Thyroid gland (tissue), 4 donors: ENCODE results near the gene OGDH. TPM values are rescaled to one million over a fixed set of nuclear protein-coding genes. Genes with fewer than 3 reads are reported as not detected.
A peak's percentile ranks its signal among the peaks of the same experiment; 100 is the strongest.
"Not testable (repeated sequence)": the region's sequence is repeated elsewhere in the genome, so short reads cannot be mapped to it uniquely, and the experiment has no call there.

ENCODE experiments used
- DNase-seq, 2 donors: peaks; one replicate each; pipeline ENCODE4 v3.0.0-alpha.2; 2019
- H3K27ac ChIP-seq, 3 donors: fragments of 200-600 bp; sonication (generic); 1 replicate in 2 of 3; 2 replicates in 1 of 3; pipeline ENCODE4 v1.5.1; 2016 to 2019; ENCODE audit warnings: mild to moderate bottlenecking in 1 of 3, moderate library complexity in 1 of 3
- H3K27me3 ChIP-seq: fragments of 200-600 bp; sonication (generic); one replicate; pipeline ENCODE4 v1.5.1; 2019
- H3K36me3 ChIP-seq, 2 donors: fragments of 200-600 bp; sonication (generic); one replicate each; pipeline ENCODE4 v1.5.1; 2016 to 2019
- H3K4me1 ChIP-seq, 2 donors: fragments of 200-600 bp; sonication (generic); one replicate each; pipeline ENCODE4 v1.5.1; 2017 to 2019
- H3K4me3 ChIP-seq, 3 donors: fragments of 200-600 bp; sonication (generic); replicated peaks in 1 of 3; 1 replicate in 2 of 3; 2 replicates in 1 of 3; pipeline ENCODE4 v1.5.1; 2016; ENCODE audit warnings: mild to moderate bottlenecking in 1 of 3
- H3K9me3 ChIP-seq: fragments of 200-600 bp; sonication (generic); one replicate; pipeline ENCODE4 v1.5.1; 2017
- CTCF ChIP-seq, 6 experiments: fragments of 200-600 bp in 3 of 6; fragments of 450-650 bp in 3 of 6; sonication (generic) in 3 of 6; IDR thresholded peaks; one replicate each; pipeline ENCODE4 v1.5.1; 2016 to 2019; ENCODE audit warnings: antibody characterized with exemption in 6 of 6, mild to moderate bottlenecking in 2 of 6, inconsistent platforms in 1 of 6, moderate library complexity in 1 of 6
- POLR2A ChIP-seq, 2 donors: fragments of 450-650 bp; IDR thresholded peaks; one replicate each; pipeline ENCODE4 v1.6.1; 2017; ENCODE audit warnings: antibody characterized with exemption in 2 of 2, mild to moderate bottlenecking in 2 of 2, moderate library complexity in 1 of 2
- WGBS, 2 donors: methylation state at CpG; one replicate each; pipeline ENCODE4 v1.1.5; 2017; 5-methylcytosine and 5-hydroxymethylcytosine counted together
- intact Hi-C: fragments of 100-400 bp; cut with DNase I; formaldehyde crosslinking; loops from one replicate; pipeline ENCODE4 v1.15.1; 2023
- total RNA-seq, 4 donors: library from RNA; depleted of rRNA; stranded (reverse); fragments of >200 nt; gene quantifications; one replicate each; pipeline ENCODE4 v1.2.3, GENCODE V29; 2016

The OGDH gene
- total RNA-seq, 4 donors from 2014 or later: 108 to 325 (median 201) TPM

- H3K27me3 ChIP-seq: no peaks in the 10 kb centered on the region
- no peak for TF ChIP-seq POLR2A (IDR thresholded peaks at IDR 0.05)
- TF ChIP-seq CTCF (IDR thresholded peaks at IDR 0.05): no peak
- DNase-seq: no peak
- no peaks in the 10 kb centered on the region for H3K9me3 ChIP-seq
- peak overlapping the region in 1 of 3 donors; percentile 50 for H3K4me3 ChIP-seq
- H3K36me3 ChIP-seq: peaks cover 12 to 16% of the 10 kb centered on the region in 2 donors
- 95 to 96% methylated on average over 13 of the region's 13 CpGs for WGBS, 2 donors
- peaks cover 8 to 30% of the 10 kb centered on the region in 2 donors for H3K4me1 ChIP-seq
- intact Hi-C loops: no loop called here
- H3K27ac ChIP-seq: peak overlapping the region; percentile 94 to 98 (median 98)
Observed at GRCh38 chr7:44583146-44583865, 23.1 kb upstream of the OGDH start.

DNA sequence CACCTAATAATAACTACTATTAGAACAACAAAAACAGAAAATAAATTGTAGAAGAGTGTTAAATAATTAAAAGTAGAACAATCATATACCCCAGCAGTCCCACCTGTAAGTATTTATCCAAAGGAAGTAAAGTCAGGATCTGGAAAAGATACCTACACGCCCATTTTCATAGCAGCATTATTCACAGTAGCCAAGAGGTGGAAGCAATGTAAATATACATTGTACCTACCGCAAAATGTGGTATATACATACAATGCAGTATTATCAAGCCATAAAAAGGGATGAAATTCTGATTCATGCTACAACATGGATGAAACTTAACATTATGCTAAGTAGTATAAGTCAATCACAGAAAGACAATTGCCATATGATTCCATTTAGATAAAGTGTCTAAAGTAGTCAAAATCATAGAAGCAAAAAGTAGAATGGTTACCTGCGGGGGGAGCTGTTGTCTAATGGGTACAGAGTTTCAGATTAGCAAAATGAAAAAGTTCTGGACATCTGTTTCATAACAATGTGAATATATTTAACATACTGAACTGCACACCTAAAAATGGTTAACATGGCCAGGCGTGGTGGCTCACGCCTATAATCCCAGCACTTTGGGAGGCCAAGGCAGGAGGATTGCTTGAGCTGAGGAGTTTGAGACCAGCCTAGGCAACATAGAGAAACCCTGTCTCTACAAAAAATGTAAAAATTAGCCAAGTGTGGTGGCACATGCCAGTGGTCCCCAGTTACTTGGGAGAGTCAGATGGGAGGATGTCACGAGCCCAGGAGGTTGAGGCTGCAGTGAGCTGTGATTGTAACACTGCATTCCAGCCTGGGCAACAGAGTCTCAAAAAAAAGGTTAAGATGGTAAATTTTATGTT, 18.4 kb upstream of the OGDH start:
- Histone ChIP-seq H3K36me3 (no peaks in the 10 kb centered on the region), H3K4me3 (no peak overlapping the region), H3K27me3 (no peaks in the 10 kb centered on the region), H3K9me3 (no peaks in the 10 kb centered on the region), H3K27ac (peak overlapping the region in 1 of 3 donors; percentile 10), H3K4me1 (peaks cover 0 to 9% of the 10 kb centered on the region in 2 donors)
- intact Hi-C loops: loop anchor here (5.0 kb wide), 2 partner anchors 159 to 334 kb away; partner anchors contain the start of gene ZMIZ2
- DNase-seq: peak; percentile 56 to 59
- 50 to 56% methylated on average over 6 of the region's 6 CpGs for WGBS, 2 donors
- TF ChIP-seq POLR2A (IDR thresholded peaks at IDR 0.05) (no peak), CTCF (IDR thresholded peaks at IDR 0.05) (peak in 4 of 6 experiments; percentile 58 to 78 (median 70))

DNA sequence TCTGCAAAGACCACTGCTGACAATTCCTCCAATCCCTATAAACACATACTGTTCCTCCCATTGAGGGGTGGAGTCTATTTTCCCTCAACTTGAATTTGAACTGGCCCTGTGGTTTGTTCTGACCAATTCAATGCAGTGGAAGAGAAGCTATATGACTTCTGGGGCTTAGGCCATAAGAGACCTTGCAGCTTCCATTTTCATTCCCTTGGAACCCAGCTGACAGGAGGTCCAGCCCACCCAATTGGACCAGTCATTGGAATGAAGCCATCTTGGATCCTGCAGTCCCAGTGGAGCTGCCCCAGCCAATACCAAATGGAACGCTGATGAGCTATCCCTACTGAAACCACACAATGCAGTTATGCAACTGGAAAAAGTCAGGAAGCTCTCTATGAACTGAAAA, 15.5 kb upstream of the OGDH start:
- no peaks in the 10 kb centered on the region for H3K36me3 ChIP-seq
- WGBS, 2 donors: 76 to 88% methylated on average over 1 of the region's 1 CpG

DNA sequence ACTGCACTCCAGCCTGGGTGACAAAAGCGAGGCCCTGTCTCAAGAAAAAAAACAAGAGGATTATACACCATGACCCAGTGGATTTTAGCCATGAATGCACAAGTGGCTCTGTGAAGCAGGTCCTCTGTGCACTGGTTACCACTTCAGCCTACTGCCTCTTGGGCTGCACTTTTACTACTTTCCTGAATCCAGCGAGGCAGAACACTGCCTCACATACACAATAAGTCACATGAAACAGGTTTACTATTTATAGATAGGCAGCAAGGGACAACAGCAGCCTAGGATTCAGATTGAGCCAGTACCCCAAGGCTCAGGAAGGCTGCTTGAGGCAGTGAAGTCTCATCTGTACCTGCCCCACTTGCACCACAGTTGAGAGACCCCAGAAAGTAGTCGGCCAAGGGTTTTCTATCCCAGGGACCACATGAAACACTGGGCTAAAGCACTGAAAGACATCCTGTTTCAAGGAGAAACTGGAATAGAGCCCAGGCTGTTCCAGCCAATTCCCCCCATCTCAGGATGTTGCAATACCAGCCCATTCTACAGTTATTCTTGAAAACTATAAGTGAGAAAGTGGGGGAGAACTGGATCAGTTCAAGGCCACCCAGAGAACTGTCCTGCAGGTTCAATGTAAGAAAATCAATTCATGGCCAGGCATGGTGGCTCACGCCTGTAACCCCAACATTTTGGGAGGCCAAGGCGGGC, 10.3 kb upstream of the OGDH start:
- Histone ChIP-seq H3K27me3 (no peaks in the 10 kb centered on the region), H3K9me3 (no peaks in the 10 kb centered on the region), H3K36me3 (no peaks in the 10 kb centered on the region), H3K4me3 (no peak overlapping the region), H3K4me1 (peaks cover 11 to 19% of the 10 kb centered on the region in 2 donors), H3K27ac (peak overlapping the region; percentile 92 to 95 (median 94))
- peak; percentile 90 to 91 for DNase-seq
- intact Hi-C loops: no loop called here
- peak in 1 of 2 donors; percentile 57 for TF ChIP-seq POLR2A (IDR thresholded peaks at IDR 0.05)
- peak in 1 of 6 experiments; percentile 24 for TF ChIP-seq CTCF (IDR thresholded peaks at IDR 0.05)
- WGBS, 2 donors: 46 to 48% methylated on average over 5 of the region's 5 CpGs

More for the DNA sequence above, 15.5 kb upstream of the OGDH start:
- no peak overlapping the region for H3K4me3 ChIP-seq
- DNase-seq: no peak
- no peaks in the 10 kb centered on the region for H3K27me3 ChIP-seq
- H3K27ac ChIP-seq: no peak overlapping the region
- no peaks in the 10 kb centered on the region for H3K9me3 ChIP-seq
- intact Hi-C loops: no loop called here
- TF ChIP-seq CTCF (IDR thresholded peaks at IDR 0.05) (no peak), POLR2A (IDR thresholded peaks at IDR 0.05) (no peak)
- H3K4me1 ChIP-seq: peaks cover 5 to 17% of the 10 kb centered on the region in 2 donors

DNA sequence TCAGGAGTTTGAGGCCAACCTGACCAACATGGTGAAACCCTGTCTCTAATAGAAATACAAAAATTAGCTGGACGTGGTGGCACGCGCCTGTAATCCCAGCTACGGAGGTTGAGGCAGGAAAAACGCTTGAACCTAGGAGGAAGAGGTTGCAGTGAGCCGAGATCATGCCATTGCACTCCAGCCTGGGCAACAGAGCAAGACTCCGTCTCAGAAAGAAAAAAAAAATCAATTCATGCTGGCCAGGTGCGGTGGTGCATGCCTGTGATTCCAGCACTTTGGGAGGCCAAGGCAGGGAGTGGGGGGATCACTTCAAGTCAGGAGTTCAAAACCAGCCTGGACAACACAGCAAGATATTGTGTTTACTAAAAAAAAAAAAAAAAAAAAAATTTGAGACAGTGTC, 9.2 kb upstream of the OGDH start:
- H3K4me3 ChIP-seq, intact Hi-C loops, H3K27me3 ChIP-seq, H3K27ac ChIP-seq, H3K9me3 ChIP-seq, H3K36me3 ChIP-seq, DNase-seq: not testable (repeated sequence)
- 81 to 83% methylated on average over 8 of the region's 8 CpGs for WGBS, 2 donors
- H3K4me1 ChIP-seq: peaks cover 11 to 19% of the 10 kb centered on the region in 2 donors
